ENCODE results near the gene FHAD1.

GRCh38 chr1:15410223-15410883, 163.3 kb downstream of the FHAD1 start:
- no peak for TF ChIP-seq CTCF (IDR thresholded peaks at IDR 0.05)
- TF ChIP-seq POLR2AphosphoS5 (IDR thresholded peaks at IDR 0.05; ENCODE audit: low read depth, low read length) = no peak
- no peak for TF ChIP-seq TCF12 (IDR thresholded peaks at IDR 0.05)
- TF ChIP-seq TEAD4 (IDR thresholded peaks at IDR 0.05; ENCODE audit: borderline replicate concordance, insufficient read depth) = no peak
- no peak for TF ChIP-seq GABPA (IDR thresholded peaks at IDR 0.05; ENCODE audit: low read depth)
- no peak for TF ChIP-seq USF2 (IDR thresholded peaks at IDR 0.05; ENCODE audit: borderline replicate concordance, low read depth, low read length)
- no peak for TF ChIP-seq RAD21 (IDR thresholded peaks at IDR 0.05; ENCODE audit: low read length)
- no peak for TF ChIP-seq RFX5 (IDR thresholded peaks at IDR 0.05; ENCODE audit: low read length)
- no peak for TF ChIP-seq MAX (IDR thresholded peaks at IDR 0.05; ENCODE audit: low read depth)
- TF ChIP-seq EP300 (IDR thresholded peaks at IDR 0.05; ENCODE audit: borderline replicate concordance in 1 of 2, low read depth in 1 of 2, low read length in 1 of 2) = no peak
- no peak for TF ChIP-seq RCOR1 (IDR thresholded peaks at IDR 0.05; ENCODE audit: low read length)
- TF ChIP-seq FOXM1 (IDR thresholded peaks at IDR 0.05; ENCODE audit: low read depth) = no peak
- no peak for TF ChIP-seq REST (IDR thresholded peaks at IDR 0.05; ENCODE audit: low read depth, low read length)

Data from SK-N-SH (cell line).